Omental fat pad (tissue), 4 donors: ENCODE measurements around the gene TMBIM6. TPM values are rescaled to one million over a fixed set of nuclear protein-coding genes. Genes with fewer than 3 reads are reported as not detected.

Source experiments
- ATAC-seq: fragments of 150-250 bp; one replicate; pipeline ENCODE4 v1.9.1; 2016; ENCODE audit warnings: mild to moderate bottlenecking, moderate library complexity; ENCODE audit not compliant: low FRiP score
- DNase-seq: peaks from one replicate; pipeline ENCODE4 v3.0.0-alpha.2; 2019; ENCODE audit warnings: low spot score
- CTCF ChIP-seq, 3 donors: fragments of 450-650 bp; IDR thresholded peaks; one replicate each; pipeline ENCODE4 v1.5.1; 2016 to 2017; ENCODE audit warnings: antibody characterized with exemption in 3 of 3, mild to moderate bottlenecking in 3 of 3, moderate library complexity in 2 of 3
- total RNA-seq, 4 donors: library from RNA; depleted of rRNA; stranded (reverse); fragments of >200 nt; gene quantifications; one replicate each; pipeline ENCODE4 v1.1.0, GENCODE V29; 2016

The TMBIM6 gene
- total RNA-seq, result 100 to 1,000 TPM; 337 to 481 (median 397) TPM

- peak; percentile 99 for ATAC-seq
- DNase-seq, result peak; percentile 97
- peak in 1 of 3 donors; percentile 81 for TF ChIP-seq CTCF (IDR thresholded peaks at IDR 0.05)
These were observed at the start of gene TMBIM6 for GRCh38 chr12:49740930-49741881. TSS of gene TMBIM6 (plus strand) at chr12:49741557. CDS start at chr12:49752494, 10,937 bp downstream.

- DNase-seq (no peak), ATAC-seq (no peak)
- no peak for TF ChIP-seq CTCF (IDR thresholded peaks at IDR 0.05)
These were observed 48.5 kb upstream of the TMBIM6 start for GRCh38 chr12:49692851-49693250.

GRCh38 chr12:49693931-49694444 is 47.4 kb upstream of the TMBIM6 start:
- no peak for TF ChIP-seq CTCF (IDR thresholded peaks at IDR 0.05)
- DNase-seq (no peak), ATAC-seq (no peak)

GRCh38 chr12:49696723-49697122 is 44.6 kb upstream of the TMBIM6 start:
- DNase-seq (no peak), ATAC-seq (no peak)
- no peak for TF ChIP-seq CTCF (IDR thresholded peaks at IDR 0.05)

- DNase-seq, result no peak
- TF ChIP-seq CTCF (IDR thresholded peaks at IDR 0.05), result no peak
- no peak for ATAC-seq
These were observed 43.5 kb upstream of the TMBIM6 start for GRCh38 chr12:49697808-49698207.

- ATAC-seq, result peak; percentile 74
These were observed 42.5 kb upstream of the TMBIM6 start for GRCh38 chr12:49698619-49699545.

More at GRCh38 chr12:49698619-49699545, 42.5 kb upstream of the TMBIM6 start:
- TF ChIP-seq CTCF (IDR thresholded peaks at IDR 0.05), result no peak
- DNase-seq, result no peak
